H9 (cell line): ENCODE measurements around the gene SLC24A3. TPM values are rescaled to one million over a fixed set of nuclear protein-coding genes. Genes with fewer than 3 reads are reported as not detected.

Experiments
- DNase-seq: peaks from one replicate; pipeline ENCODE4 v3.0.0-alpha.2; 2017
- H2AFZ ChIP-seq: one replicate; pipeline ENCODE4 v1.6.1; 2013; ENCODE audit warnings: mild to moderate bottlenecking, low read length, control low read depth, moderate library complexity
- H2AK5ac ChIP-seq: 2 replicates; pipeline ENCODE4 v1.6.1; 2013; ENCODE audit warnings: low read length, control low read depth, mixed read lengths; ENCODE audit not compliant: insufficient read length
- H2BK120ac ChIP-seq: one replicate; pipeline ENCODE4 v1.6.1; 2013; ENCODE audit warnings: low read depth, mild to moderate bottlenecking, low read length, control low read depth, inconsistent platforms; ENCODE audit not compliant: poor library complexity, severe bottlenecking
- H2BK12ac ChIP-seq: 2 replicates; pipeline ENCODE4 v1.6.1; 2013; ENCODE audit warnings: low read length, control low read depth, mixed read lengths, low read depth; ENCODE audit not compliant: insufficient read length
- H2BK15ac ChIP-seq: 2 replicates; pipeline ENCODE4 v1.6.1; 2013; ENCODE audit warnings: low read depth, low read length, control low read depth
- H2BK20ac ChIP-seq: one replicate; pipeline ENCODE4 v1.6.1; 2013; ENCODE audit warnings: low read depth, mild to moderate bottlenecking, low read length, control low read depth, inconsistent platforms; ENCODE audit not compliant: poor library complexity, severe bottlenecking
- H2BK5ac ChIP-seq: 2 replicates; pipeline ENCODE4 v1.6.1; 2013; ENCODE audit warnings: low read length, control low read depth, mixed read lengths; ENCODE audit not compliant: insufficient read length
- H3K14ac ChIP-seq: 2 replicates; pipeline ENCODE4 v1.6.1; 2013; ENCODE audit warnings: low read length, control low read depth; ENCODE audit not compliant: insufficient read depth
- H3K18ac ChIP-seq: 2 replicates; pipeline ENCODE4 v1.6.1; 2013; ENCODE audit warnings: low read depth, mild to moderate bottlenecking, mixed read lengths, low read length, control low read depth; ENCODE audit not compliant: insufficient read length
- H3K23ac ChIP-seq: 2 replicates; pipeline ENCODE4 v1.6.1; 2013; ENCODE audit warnings: low read length, control low read depth, mixed read lengths, low read depth; ENCODE audit not compliant: insufficient read length
- H3K23me2 ChIP-seq: 2 replicates; pipeline ENCODE4 v1.6.1; 2013; ENCODE audit warnings: low read depth, mild to moderate bottlenecking, mixed read lengths, low read length, control low read depth; ENCODE audit not compliant: insufficient read length, poor library complexity, severe bottlenecking
- H3K27ac ChIP-seq: 2 replicates; pipeline ENCODE4 v1.5.1; 2013; ENCODE audit warnings: low read length, control low read depth, mixed read lengths, low read depth; ENCODE audit not compliant: insufficient read length
- H3K27me3 ChIP-seq: 2 replicates; pipeline ENCODE4 v1.6.1; 2013; ENCODE audit warnings: low read length, control low read depth, inconsistent platforms; ENCODE audit not compliant: insufficient read depth
- H3K4ac ChIP-seq: 2 replicates; pipeline ENCODE4 v1.6.1; 2013; ENCODE audit warnings: low read depth, mild to moderate bottlenecking, control low read depth, inconsistent platforms, low read length, moderate library complexity
- H3K4me1 ChIP-seq: 2 replicates; pipeline ENCODE4 v1.6.1; 2013; ENCODE audit warnings: low read length, control low read depth, inconsistent platforms; ENCODE audit not compliant: insufficient read depth
- H3K4me2 ChIP-seq: 2 replicates; pipeline ENCODE4 v1.6.1; 2013; ENCODE audit warnings: low read length, control low read depth, mixed read lengths; ENCODE audit not compliant: insufficient read length, insufficient read depth
- H3K56ac ChIP-seq: 2 replicates; pipeline ENCODE4 v1.6.1; 2013; ENCODE audit warnings: low read depth, mild to moderate bottlenecking, mixed read lengths, low read length, control low read depth; ENCODE audit not compliant: insufficient read length
- H3K79me1 ChIP-seq: 2 replicates; pipeline ENCODE4 v1.6.1; 2013; ENCODE audit warnings: low read depth, mild to moderate bottlenecking, moderate library complexity, low read length, control low read depth, inconsistent platforms; ENCODE audit not compliant: insufficient read depth, poor library complexity, severe bottlenecking
- H3K79me2 ChIP-seq: 2 replicates; pipeline ENCODE4 v1.6.1; 2013; ENCODE audit warnings: low read length, control low read depth, inconsistent platforms; ENCODE audit not compliant: insufficient read depth
- H3K9ac ChIP-seq: 2 replicates; pipeline ENCODE4 v1.6.1; 2013; ENCODE audit warnings: low read length, control low read depth, mixed read lengths; ENCODE audit not compliant: insufficient read length; ENCODE audit errors: extremely low read depth
- H3K9me3 ChIP-seq: one replicate; pipeline ENCODE4 v1.6.1; 2013; ENCODE audit warnings: low read depth, low read length, inconsistent platforms; ENCODE audit not compliant: control insufficient read depth
- H3T11ph ChIP-seq: one replicate; pipeline ENCODE4 v1.6.1; 2013; ENCODE audit warnings: mild to moderate bottlenecking, low read length, control low read depth, inconsistent platforms
- H4K20me1 ChIP-seq: one replicate; pipeline ENCODE4 v1.6.1; 2013; ENCODE audit not compliant: control insufficient read depth, insufficient read length, insufficient read depth
- H4K5ac ChIP-seq: 2 replicates; pipeline ENCODE4 v1.6.1; 2013; ENCODE audit warnings: low read depth, mild to moderate bottlenecking, mixed read lengths, low read length, control low read depth; ENCODE audit not compliant: insufficient read length
- H4K8ac ChIP-seq: replicated peaks from 2 replicates; pipeline ENCODE4 v1.6.1; 2013; ENCODE audit warnings: low read length, control low read depth, mixed read lengths, low read depth; ENCODE audit not compliant: insufficient read length
- H4K91ac ChIP-seq: 2 replicates; pipeline ENCODE4 v1.6.1; 2013; ENCODE audit warnings: low read depth, mild to moderate bottlenecking, moderate library complexity, mixed read lengths, low read length, control low read depth; ENCODE audit not compliant: insufficient read length
- H3K27ac Mint-ChIP-seq, 3 experiments: 2 replicates in 2 of 3; 3 replicates in 1 of 3; pipeline ENCODE4 v1.8.0; 2020 to 2021; ENCODE audit warnings: mixed read lengths in 3 of 3, mild to moderate bottlenecking in 1 of 3, moderate library complexity in 1 of 3
- H3K27me3 Mint-ChIP-seq: 2 replicates; pipeline ENCODE4 v1.8.0; 2021; ENCODE audit warnings: low read depth, mild to moderate bottlenecking, moderate library complexity, mixed read lengths
- H3K36me3 Mint-ChIP-seq, 3 experiments: 2 replicates in 2 of 3; 3 replicates in 1 of 3; pipeline ENCODE4 v1.8.0; 2020 to 2021; ENCODE audit warnings: low read depth in 3 of 3, mixed read lengths in 3 of 3; ENCODE audit not compliant: insufficient read depth in 1 of 3
- H3K4me1 Mint-ChIP-seq, 2 experiments: 2 replicates each; pipeline ENCODE4 v1.8.0; 2020; ENCODE audit warnings: mixed read lengths in 2 of 2
- H3K4me3 Mint-ChIP-seq, 2 experiments: 2 replicates in 1 of 2; 3 replicates in 1 of 2; pipeline ENCODE4 v1.8.0; 2020 to 2021; ENCODE audit warnings: mild to moderate bottlenecking in 2 of 2, mixed read lengths in 2 of 2, moderate library complexity in 1 of 2
- H3K9me3 Mint-ChIP-seq, 2 experiments: 2 replicates in 1 of 2; 3 replicates in 1 of 2; pipeline ENCODE4 v1.8.0; 2020; ENCODE audit warnings: mild to moderate bottlenecking in 2 of 2, mixed read lengths in 2 of 2, moderate library complexity in 1 of 2
- WGBS: extraction: QIAGEN DNeasy Blood & Tissue Kit; methylation state at CpG from one replicate; pipeline ENCODE4 v1.1.7; 2013; ENCODE audit warnings: missing lambda C conversion rate, low lambda C conversion rate, mixed read lengths; ENCODE audit not compliant: insufficient read length; ENCODE audit errors: extremely low coverage; 5-methylcytosine and 5-hydroxymethylcytosine counted together
- total RNA-seq: library from RNA; stranded (reverse); gene quantifications from 2 replicates; pipeline ENCODE4 v1.2.1, GENCODE V29; 2021
- TF ChIP-seq, protein P1 (sequence below): fragments of 200-600 bp; sonication (generic); conservative IDR thresholded peaks from 3 replicates; pipeline ENCODE4 v1.8.0; 2021; ENCODE audit warnings: antibody characterized with exemption, mild to moderate bottlenecking

Gene SLC24A3
- total RNA-seq, 1 experiment from 2014 or later, result 0.83 TPM

DNA sequence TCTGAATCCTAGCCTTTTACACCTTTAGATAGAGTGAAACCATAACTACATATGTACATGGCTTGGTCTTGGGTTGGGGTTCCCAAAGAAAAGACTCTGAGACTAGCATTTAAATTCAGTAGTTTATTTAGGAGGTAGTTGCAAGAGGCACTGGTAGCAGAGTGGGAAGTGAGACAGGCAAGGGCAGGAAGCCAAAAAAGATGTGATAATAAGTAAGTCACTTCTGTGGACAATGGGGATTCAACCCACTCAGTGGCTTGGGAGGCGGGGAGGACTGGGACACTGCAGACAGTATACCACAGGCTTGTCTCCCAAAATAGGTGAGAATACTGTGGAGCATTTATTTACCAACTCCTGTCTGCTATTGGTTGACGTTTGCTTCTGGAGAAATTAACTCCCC lies 131.9 kb downstream of the SLC24A3 start:
- Histone ChIP-seq H2BK12ac (no peak overlapping the region), H4K91ac (no peak overlapping the region), H3K4ac (no peak overlapping the region), H3K4me1 (no peaks in the 10 kb centered on the region), H4K5ac (no peak overlapping the region), H3K23me2 (no peaks in the 10 kb centered on the region), H4K8ac (no peak overlapping the region), H2BK120ac (no peak overlapping the region), H3K9ac (no peak overlapping the region), H2BK5ac (no peak overlapping the region), H4K20me1 (no peaks in the 10 kb centered on the region), H3K4me2 (no peak overlapping the region), H3K27ac (no peak overlapping the region), H3T11ph (no peak overlapping the region), H3K56ac (no peak overlapping the region), H3K18ac (no peak overlapping the region), H2AK5ac (no peak overlapping the region), H3K27me3 (no peaks in the 10 kb centered on the region), H3K79me1 (no peaks in the 10 kb centered on the region), H2BK15ac (no peak overlapping the region), H3K14ac (no peak overlapping the region), H2BK20ac (no peak overlapping the region), H2AFZ (no peak overlapping the region), H3K23ac (no peak overlapping the region), H3K9me3 (no peaks in the 10 kb centered on the region), H3K79me2 (no peaks in the 10 kb centered on the region)
- Mint-ChIP-seq H3K36me3 (no peaks in the 10 kb centered on the region), H3K9me3 (no peaks in the 10 kb centered on the region), H3K27ac (no peak overlapping the region), H3K4me3 (no peak overlapping the region), H3K27me3 (no peaks in the 10 kb centered on the region; the same call in 1 of the 2 replicates), H3K4me1 (no peaks in the 10 kb centered on the region)
- TF ChIP-seq, protein P1, sequence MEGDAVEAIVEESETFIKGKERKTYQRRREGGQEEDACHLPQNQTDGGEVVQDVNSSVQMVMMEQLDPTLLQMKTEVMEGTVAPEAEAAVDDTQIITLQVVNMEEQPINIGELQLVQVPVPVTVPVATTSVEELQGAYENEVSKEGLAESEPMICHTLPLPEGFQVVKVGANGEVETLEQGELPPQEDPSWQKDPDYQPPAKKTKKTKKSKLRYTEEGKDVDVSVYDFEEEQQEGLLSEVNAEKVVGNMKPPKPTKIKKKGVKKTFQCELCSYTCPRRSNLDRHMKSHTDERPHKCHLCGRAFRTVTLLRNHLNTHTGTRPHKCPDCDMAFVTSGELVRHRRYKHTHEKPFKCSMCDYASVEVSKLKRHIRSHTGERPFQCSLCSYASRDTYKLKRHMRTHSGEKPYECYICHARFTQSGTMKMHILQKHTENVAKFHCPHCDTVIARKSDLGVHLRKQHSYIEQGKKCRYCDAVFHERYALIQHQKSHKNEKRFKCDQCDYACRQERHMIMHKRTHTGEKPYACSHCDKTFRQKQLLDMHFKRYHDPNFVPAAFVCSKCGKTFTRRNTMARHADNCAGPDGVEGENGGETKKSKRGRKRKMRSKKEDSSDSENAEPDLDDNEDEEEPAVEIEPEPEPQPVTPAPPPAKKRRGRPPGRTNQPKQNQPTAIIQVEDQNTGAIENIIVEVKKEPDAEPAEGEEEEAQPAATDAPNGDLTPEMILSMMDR, result no peak
- DNase-seq, result no peak
- WGBS, result no CpG with 5 or more reads among the region's 2 CpGs
